ENCODE data around the gene APBB2.

DNA sequence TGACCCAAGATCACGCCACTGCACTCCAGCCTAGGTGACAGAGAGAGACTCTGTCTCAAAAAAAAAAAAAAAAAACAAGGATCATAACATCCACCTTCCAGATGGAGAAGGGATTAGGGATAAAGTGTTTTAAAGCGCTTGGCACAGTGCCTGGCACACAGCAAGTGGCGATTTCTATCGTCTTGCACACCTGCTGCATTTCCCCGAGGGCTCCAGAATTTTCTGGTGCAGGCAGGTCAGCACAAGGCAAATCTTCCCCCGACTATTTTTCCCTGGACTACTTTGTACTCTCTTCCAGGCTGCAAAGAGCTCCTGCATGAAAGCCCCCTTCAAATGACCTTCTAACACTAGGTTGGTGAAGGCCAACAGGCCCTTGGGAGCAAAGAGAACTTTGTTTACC, 57.3 kb downstream of the APBB2 start:
- TF ChIP-seq, protein P1, sequence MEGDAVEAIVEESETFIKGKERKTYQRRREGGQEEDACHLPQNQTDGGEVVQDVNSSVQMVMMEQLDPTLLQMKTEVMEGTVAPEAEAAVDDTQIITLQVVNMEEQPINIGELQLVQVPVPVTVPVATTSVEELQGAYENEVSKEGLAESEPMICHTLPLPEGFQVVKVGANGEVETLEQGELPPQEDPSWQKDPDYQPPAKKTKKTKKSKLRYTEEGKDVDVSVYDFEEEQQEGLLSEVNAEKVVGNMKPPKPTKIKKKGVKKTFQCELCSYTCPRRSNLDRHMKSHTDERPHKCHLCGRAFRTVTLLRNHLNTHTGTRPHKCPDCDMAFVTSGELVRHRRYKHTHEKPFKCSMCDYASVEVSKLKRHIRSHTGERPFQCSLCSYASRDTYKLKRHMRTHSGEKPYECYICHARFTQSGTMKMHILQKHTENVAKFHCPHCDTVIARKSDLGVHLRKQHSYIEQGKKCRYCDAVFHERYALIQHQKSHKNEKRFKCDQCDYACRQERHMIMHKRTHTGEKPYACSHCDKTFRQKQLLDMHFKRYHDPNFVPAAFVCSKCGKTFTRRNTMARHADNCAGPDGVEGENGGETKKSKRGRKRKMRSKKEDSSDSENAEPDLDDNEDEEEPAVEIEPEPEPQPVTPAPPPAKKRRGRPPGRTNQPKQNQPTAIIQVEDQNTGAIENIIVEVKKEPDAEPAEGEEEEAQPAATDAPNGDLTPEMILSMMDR (IDR thresholded peaks at IDR 0.05), result no peak
- no peak for TF ChIP-seq POLR2A (IDR thresholded peaks at IDR 0.05)
- TF ChIP-seq POLR2AphosphoS5 (IDR thresholded peaks at IDR 0.05), result no peak

All from gastroesophageal sphincter (tissue), 3 donors.